Fibroblast of mammary gland (primary cell): ENCODE data around the gene EPHB2.

ENCODE experiments used
- DNase-seq: peaks from one replicate; pipeline ENCODE4 v3.0.0-alpha.2; 2010; ENCODE audit warnings: low read depth
- H3K4me3 ChIP-seq: 2 replicates; pipeline ENCODE4 v1.5.1; 2011; ENCODE audit warnings: low read depth, mild to moderate bottlenecking, low read length, moderate library complexity; ENCODE audit not compliant: control insufficient read depth
- TF ChIP-seq, protein P1 (sequence below): conservative IDR thresholded peaks from 2 replicates; pipeline ENCODE4 v1.5.1; 2011; ENCODE audit warnings: low read depth, low read length, inconsistent platforms; ENCODE audit not compliant: control insufficient read depth, insufficient read depth

Gene EPHB2

DNA sequence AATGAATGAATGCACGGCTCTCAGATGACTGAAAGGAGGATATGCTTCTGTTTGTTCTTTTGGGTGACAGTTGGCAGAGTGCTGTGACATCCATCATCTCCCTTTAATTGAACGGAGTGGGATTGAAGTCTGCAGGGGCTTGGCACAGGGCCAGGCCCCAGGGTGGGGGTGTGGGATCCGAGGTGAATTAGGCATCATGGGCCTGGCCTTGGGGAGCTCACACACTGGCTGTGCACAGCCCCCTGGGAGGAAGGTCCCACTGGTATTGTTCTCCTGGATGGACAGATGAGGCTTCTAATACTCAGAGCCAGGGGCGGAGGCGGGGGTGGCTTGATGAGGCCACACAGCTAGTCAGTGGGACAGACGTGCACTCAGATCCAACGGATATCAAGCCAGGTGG lies 19.3 kb downstream of the EPHB2 start:
- no peak overlapping the region for H3K4me3 ChIP-seq
- DNase-seq, result no peak
- TF ChIP-seq, protein P1, sequence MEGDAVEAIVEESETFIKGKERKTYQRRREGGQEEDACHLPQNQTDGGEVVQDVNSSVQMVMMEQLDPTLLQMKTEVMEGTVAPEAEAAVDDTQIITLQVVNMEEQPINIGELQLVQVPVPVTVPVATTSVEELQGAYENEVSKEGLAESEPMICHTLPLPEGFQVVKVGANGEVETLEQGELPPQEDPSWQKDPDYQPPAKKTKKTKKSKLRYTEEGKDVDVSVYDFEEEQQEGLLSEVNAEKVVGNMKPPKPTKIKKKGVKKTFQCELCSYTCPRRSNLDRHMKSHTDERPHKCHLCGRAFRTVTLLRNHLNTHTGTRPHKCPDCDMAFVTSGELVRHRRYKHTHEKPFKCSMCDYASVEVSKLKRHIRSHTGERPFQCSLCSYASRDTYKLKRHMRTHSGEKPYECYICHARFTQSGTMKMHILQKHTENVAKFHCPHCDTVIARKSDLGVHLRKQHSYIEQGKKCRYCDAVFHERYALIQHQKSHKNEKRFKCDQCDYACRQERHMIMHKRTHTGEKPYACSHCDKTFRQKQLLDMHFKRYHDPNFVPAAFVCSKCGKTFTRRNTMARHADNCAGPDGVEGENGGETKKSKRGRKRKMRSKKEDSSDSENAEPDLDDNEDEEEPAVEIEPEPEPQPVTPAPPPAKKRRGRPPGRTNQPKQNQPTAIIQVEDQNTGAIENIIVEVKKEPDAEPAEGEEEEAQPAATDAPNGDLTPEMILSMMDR, result no peak

DNA sequence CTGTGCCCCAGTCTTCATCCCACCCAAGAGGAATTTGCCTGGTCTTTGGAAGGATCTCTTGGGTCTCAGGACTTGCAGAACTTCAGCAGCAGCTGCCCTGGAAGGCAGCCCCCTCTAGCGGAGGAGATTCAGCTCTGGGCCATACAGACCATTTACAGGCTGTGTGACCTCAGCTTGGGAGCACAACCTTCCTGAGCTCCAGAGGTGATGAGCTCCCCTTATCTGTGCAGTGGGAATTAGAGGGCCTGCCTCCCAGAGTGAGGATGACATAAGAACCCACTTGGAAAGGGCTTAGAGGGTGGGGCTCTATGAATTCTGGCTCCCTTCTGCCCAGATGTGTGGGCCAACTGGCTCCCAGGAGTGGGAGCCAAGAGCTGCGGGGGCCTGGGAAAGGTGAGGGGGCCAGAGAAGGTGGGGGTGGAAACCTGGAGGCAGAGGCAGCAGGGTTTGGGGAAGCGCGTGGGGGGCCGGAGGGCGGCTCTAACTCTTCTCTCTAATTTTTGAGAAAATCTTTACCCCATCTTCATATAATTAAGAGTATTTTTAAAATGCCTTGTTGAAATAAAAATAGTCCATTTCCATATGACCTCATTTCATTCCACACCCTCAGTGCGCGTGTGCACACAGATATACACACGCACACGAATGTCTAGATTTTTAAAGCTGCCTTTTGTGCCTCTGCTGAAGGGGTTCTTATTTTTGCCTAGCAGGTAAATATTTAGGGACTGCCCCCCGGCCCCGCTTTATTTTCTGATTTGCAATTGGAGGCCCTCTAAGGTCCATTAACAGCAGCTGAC lies 21.5 kb downstream of the EPHB2 start:
- peak; percentile 56 for DNase-seq
- no peak overlapping the region for H3K4me3 ChIP-seq
- TF ChIP-seq, protein P1, result peak; percentile 67

DNA sequence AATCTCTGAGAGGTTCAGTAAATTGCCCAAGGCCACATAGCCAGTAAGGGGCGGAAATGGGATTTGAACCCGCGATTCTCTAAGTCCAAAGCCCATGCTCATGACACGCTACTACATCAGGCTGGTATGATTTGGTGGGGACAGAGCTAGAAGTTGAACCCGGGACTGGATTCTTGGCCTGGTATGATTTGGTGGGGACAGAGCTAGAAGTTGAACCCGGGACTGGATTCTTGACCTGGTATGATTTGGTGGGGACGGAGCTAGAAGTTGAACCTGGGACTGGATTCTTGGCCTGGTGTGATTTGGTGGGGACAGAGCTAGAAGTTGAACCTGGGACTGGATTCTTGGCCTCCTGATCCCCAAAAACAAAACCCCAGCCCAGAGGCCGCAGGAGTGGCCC lies 23.0 kb downstream of the EPHB2 start:
- TF ChIP-seq, protein P1, result no peak
- no peak overlapping the region for H3K4me3 ChIP-seq
- DNase-seq, result no peak

DNA sequence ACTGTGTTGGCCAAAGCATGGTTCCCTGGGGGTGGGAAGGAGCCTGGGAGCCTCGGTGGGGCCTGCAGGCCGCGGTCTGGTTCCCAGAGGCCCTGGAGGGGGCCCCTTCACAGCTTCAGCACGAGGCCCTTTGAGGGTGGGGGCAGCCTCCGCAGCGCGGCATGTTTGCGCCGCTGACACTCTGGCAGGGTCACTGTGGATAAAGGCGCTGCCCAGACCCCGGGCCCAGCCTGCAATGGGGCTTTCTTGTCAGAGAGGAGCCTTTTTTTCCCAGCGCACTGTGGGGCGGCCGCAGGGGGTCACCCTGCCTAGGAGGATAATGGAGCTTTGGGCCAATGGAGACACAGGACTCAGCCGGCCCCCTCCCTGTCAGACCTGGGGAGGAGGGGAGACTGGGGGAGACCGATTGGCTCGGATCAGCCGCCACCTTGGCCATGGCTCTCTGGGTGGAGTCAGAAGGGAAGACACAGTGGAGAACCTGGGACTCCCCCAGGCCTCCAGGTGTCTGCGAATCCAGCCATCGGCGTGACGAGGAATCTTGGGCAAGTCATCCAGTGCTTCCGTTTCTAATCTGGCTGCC lies 26.0 kb downstream of the EPHB2 start:
- TF ChIP-seq, protein P1, result no peak

DNA sequence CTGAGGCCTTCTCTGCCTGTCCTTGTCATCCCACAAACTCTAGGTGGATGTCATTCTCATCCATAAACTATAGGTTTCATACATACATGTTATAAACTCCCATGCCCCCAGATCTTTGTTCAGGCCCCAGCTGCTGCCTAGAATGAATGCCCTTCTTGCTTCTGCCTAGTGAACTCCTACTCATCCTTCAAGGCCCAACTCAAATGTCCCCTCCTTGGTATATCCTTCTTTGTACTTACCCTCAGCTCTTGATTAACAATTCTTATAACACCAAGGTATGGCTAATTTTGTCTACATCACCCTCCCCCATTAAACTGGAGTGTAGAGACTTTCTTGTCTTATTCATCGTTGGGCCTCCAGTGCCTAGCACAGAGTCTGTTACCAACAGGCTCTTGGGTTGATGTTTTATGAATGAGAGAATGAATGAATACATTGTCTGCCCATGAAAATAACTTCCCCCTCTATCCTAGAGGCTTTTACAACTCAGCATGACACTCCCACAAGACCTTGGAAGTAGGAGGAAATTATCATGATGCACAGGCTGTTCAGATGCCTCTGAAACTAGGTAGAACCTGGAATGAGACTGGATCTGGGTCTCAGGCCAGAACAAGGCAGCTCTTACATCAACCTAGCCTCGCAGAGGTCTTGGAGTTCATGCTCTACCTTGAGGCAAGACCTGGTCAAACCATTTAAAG lies 26.9 kb downstream of the EPHB2 start:
- TF ChIP-seq, protein P1, result no peak
- no peak overlapping the region for H3K4me3 ChIP-seq
- DNase-seq, result no peak

More for the DNA sequence above, 26.0 kb downstream of the EPHB2 start:
- no peak for DNase-seq
- no peak overlapping the region for H3K4me3 ChIP-seq

DNA sequence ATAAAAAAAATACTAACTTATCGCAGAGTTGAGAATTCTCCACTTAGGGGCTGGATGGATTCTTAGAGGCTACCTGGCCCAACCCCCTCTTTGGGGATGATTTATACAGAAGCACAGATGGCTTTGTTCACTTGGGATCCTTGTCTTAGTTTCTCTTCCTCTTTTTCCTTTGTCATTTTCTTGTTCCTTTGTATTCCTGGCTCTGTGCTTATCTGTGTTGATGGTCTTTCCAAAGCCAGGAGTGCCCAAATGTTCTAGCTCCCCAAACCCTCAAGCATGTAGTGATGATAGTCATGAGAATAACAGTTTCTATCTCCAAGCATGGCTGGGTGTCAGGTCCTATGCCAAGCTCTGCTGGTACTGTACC lies 27.4 kb downstream of the EPHB2 start:
- H3K4me3 ChIP-seq, result no peak overlapping the region
- no peak for DNase-seq
- TF ChIP-seq, protein P1, result no peak
